Left lobe of liver (tissue), 2 donors: Measurements from ENCODE around the gene SIL1. TPM values are rescaled to one million over a fixed set of nuclear protein-coding genes. Genes with fewer than 3 reads are reported as not detected.
"Not testable (repeated sequence)": the region's sequence is repeated elsewhere in the genome, so short reads cannot be mapped to it uniquely, and the experiment has no call there.

ENCODE experiments used
- ATAC-seq: fragments of 200-7000 bp; cut with Tn5 transposase; one replicate; pipeline ENCODE4 v1.9.1; 2020; ENCODE audit warnings: mild to moderate bottlenecking, moderate library complexity
- DNase-seq: peaks from one replicate; pipeline ENCODE4 v3.0.0-alpha.2; 2020; ENCODE audit warnings: low spot score
- total RNA-seq: library from RNA; stranded (reverse); gene quantifications from one replicate; pipeline ENCODE4 v1.2.1, GENCODE V29; 2021
- donor health status: DM: no; HTN: no; CAD: no; lungs with moderate emphysema.
- donor health status: DM: no; HTN: yes; CAD: no.

SIL1 gene
- total RNA-seq, 1 donor from 2014 or later = 90.6 TPM

GRCh38 chr5:139205124-139205523 is 7.0 kb upstream of the SIL1 start:
- DNase-seq (no peak), ATAC-seq (no peak)

GRCh38 chr5:139204196-139204595 is 6.0 kb upstream of the SIL1 start:
- ATAC-seq (no peak), DNase-seq (no peak)

- DNase-seq (no peak), ATAC-seq (no peak)
Observed at GRCh38 chr5:139199321-139199720, 1.2 kb upstream of the SIL1 start.

- ATAC-seq (no peak), DNase-seq (no peak)
Observed at GRCh38 chr5:139196296-139196956, 1.7 kb downstream of the SIL1 start.

- ATAC-seq (no peak), DNase-seq (no peak)
Observed at GRCh38 chr5:139194486-139194885, 3.7 kb downstream of the SIL1 start.

- ATAC-seq = no peak
- no peak for DNase-seq
Observed at GRCh38 chr5:139193928-139194327, 4.2 kb downstream of the SIL1 start.

- DNase-seq, ATAC-seq: not testable (repeated sequence)
Observed at GRCh38 chr5:139192906-139193305, 5.3 kb downstream of the SIL1 start.

GRCh38 chr5:139191954-139192353 is 6.2 kb downstream of the SIL1 start:
- not testable (repeated sequence) for DNase-seq, ATAC-seq

GRCh38 chr5:139190125-139190524 is 8.0 kb downstream of the SIL1 start:
- ATAC-seq (no peak), DNase-seq (no peak)

- ATAC-seq (peak; percentile 93), DNase-seq (no peak)
Observed at GRCh38 chr5:139188558-139189270, 9.5 kb downstream of the SIL1 start.

GRCh38 chr5:139186752-139187326 is 11.3 kb downstream of the SIL1 start:
- ATAC-seq = no peak
- no peak for DNase-seq

GRCh38 chr5:139186261-139186660 is 11.9 kb downstream of the SIL1 start:
- ATAC-seq (no peak), DNase-seq (no peak)

GRCh38 chr5:139185589-139185988 is 12.6 kb downstream of the SIL1 start:
- ATAC-seq = no peak
- DNase-seq = no peak

- DNase-seq (no peak), ATAC-seq (no peak)
Observed at GRCh38 chr5:139183502-139183901, 14.7 kb downstream of the SIL1 start.

GRCh38 chr5:139182528-139183296 is 15.5 kb downstream of the SIL1 start:
- DNase-seq (no peak), ATAC-seq (no peak)

- ATAC-seq (no peak), DNase-seq (no peak)
Observed at GRCh38 chr5:139181835-139182452, 16.2 kb downstream of the SIL1 start.

- ATAC-seq (peak; percentile 44), DNase-seq (no peak)
Observed at GRCh38 chr5:139181322-139181730, 16.8 kb downstream of the SIL1 start.

GRCh38 chr5:139180850-139181249 is 17.3 kb downstream of the SIL1 start:
- ATAC-seq = no peak
- no peak for DNase-seq

- not testable (repeated sequence) for ATAC-seq, DNase-seq
Observed at GRCh38 chr5:139179778-139180513, 18.2 kb downstream of the SIL1 start.

GRCh38 chr5:139178935-139179334 is 19.2 kb downstream of the SIL1 start:
- DNase-seq (no peak), ATAC-seq (no peak)
